Endothelial cell of umbilical vein (primary cell): ENCODE measurements around the gene MBD3. TPM values are rescaled to one million over a fixed set of nuclear protein-coding genes. Genes with fewer than 3 reads are reported as not detected.

ENCODE experiments used
- BruUV-seq: library from RNA; stranded (reverse); fragments of 400-500 nt; replicated peaks from 2 replicates; lab custom pipeline; 2021; lab: Mats Ljungman, UMichigan
- CTCF ChIA-PET: fragments of 300-600, 350-600 bp; sonication (Branson Sonifier 250); formaldehyde crosslinking; loops from one replicate; lab custom pipeline; 2021; ENCODE audit warnings: antibody characterized with exemption, inconsistent platforms; lab: Charles Lee
- POLR2A ChIA-PET: fragments of 300-600, 350-600 bp; sonication (Branson Sonifier 250); formaldehyde crosslinking; loops from one replicate; lab custom pipeline; 2021; ENCODE audit warnings: antibody characterized with exemption, inconsistent platforms; lab: Charles Lee
- DNase-seq: peaks from one replicate; pipeline ENCODE4 v3.0.0-alpha.2; 2011; ENCODE audit warnings: low read depth, low spot score
- FAIRE-seq: peaks from 2 replicates; lab custom pipeline; 2011; peaks lifted over from hg19 to GRCh38; lab: Jason Lieb, UNC
- H2AFZ ChIP-seq: 2 replicates; pipeline ENCODE4 v1.6.0; 2012; ENCODE audit warnings: low read depth, low read length, control low read depth, inconsistent platforms
- H3K27ac ChIP-seq: 2 replicates; pipeline ENCODE4 v1.5.1; 2011; ENCODE audit warnings: low read depth, mild to moderate bottlenecking, control low read depth, low read length, moderate library complexity; ENCODE audit not compliant: insufficient read depth
- H3K27me3 ChIP-seq, 2 experiments: 2 replicates each; pipeline versions ENCODE4 v1.6.0 to v1.6.1; 2011; ENCODE audit warnings: low read length in 2 of 2, mixed read lengths in 1 of 2; ENCODE audit not compliant: control insufficient read depth in 2 of 2, insufficient read depth in 2 of 2
- H3K36me3 ChIP-seq, 2 experiments: 2 replicates in 1 of 2; 3 replicates in 1 of 2; pipeline ENCODE4 v1.5.1; 2011; ENCODE audit warnings: low read length in 2 of 2, mild to moderate bottlenecking in 1 of 2, moderate library complexity in 1 of 2; ENCODE audit not compliant: control insufficient read depth in 2 of 2, insufficient read depth in 2 of 2; ENCODE audit errors: extremely low read depth in 1 of 2
- H3K4me1 ChIP-seq: 3 replicates; pipeline ENCODE4 v1.5.1; 2011; ENCODE audit warnings: mild to moderate bottlenecking, low read length; ENCODE audit not compliant: control insufficient read depth, insufficient read depth; ENCODE audit errors: extremely low read depth
- H3K4me2 ChIP-seq: 2 replicates; pipeline ENCODE4 v1.6.1; 2011; ENCODE audit warnings: low read length, control low read depth, mixed read lengths; ENCODE audit not compliant: insufficient read depth
- H3K4me3 ChIP-seq, 3 experiments: fragments of 200-600 bp in 1 of 3; sonication (generic), shearing (Covaris generic) in 1 of 3; replicated peaks in 1 of 3; 2 replicates each; pipeline ENCODE4 v1.5.1; 2011 to 2016; ENCODE audit warnings: control low read depth in 3 of 3, low read length in 3 of 3, mild to moderate bottlenecking in 2 of 3, inconsistent platforms in 1 of 3, low read depth in 1 of 3, moderate library complexity in 1 of 3; ENCODE audit not compliant: insufficient read depth in 1 of 3
- H3K79me2 ChIP-seq: 2 replicates; pipeline ENCODE4 v1.6.0; 2012; ENCODE audit warnings: low read length, inconsistent platforms; ENCODE audit not compliant: control insufficient read depth, insufficient read depth
- H3K9ac ChIP-seq: replicated peaks from 2 replicates; pipeline ENCODE3; 2011; ENCODE audit warnings: low read length, control low read depth; ENCODE audit not compliant: insufficient read depth; ENCODE audit errors: extremely low read depth
- H3K9me1 ChIP-seq: replicated peaks from 3 replicates; pipeline ENCODE4 v1.6.0; 2011; ENCODE audit warnings: mild to moderate bottlenecking, low read length; ENCODE audit not compliant: control insufficient read depth, insufficient read depth; ENCODE audit errors: extremely low read depth
- H3K9me3 ChIP-seq: replicated peaks from 2 replicates; pipeline ENCODE4 v1.5.1; 2012; ENCODE audit warnings: low read length, inconsistent platforms; ENCODE audit not compliant: control insufficient read depth, insufficient read depth
- H4K20me1 ChIP-seq: replicated peaks from 2 replicates; pipeline ENCODE3; 2011; ENCODE audit warnings: mild to moderate bottlenecking, low read length; ENCODE audit not compliant: control insufficient read depth, insufficient read depth; ENCODE audit errors: extremely low read depth
- EZH2 ChIP-seq: IDR thresholded peaks from 2 replicates; pipeline ENCODE4 v1.6.1; 2012; ENCODE audit warnings: borderline replicate concordance, low read depth, mild to moderate bottlenecking, moderate library complexity, low read length, inconsistent platforms; ENCODE audit not compliant: severe bottlenecking
- FOS ChIP-seq: IDR thresholded peaks from 2 replicates; pipeline ENCODE4 v1.6.1; 2011; ENCODE audit warnings: mild to moderate bottlenecking, low read length, moderate library complexity, borderline replicate concordance; ENCODE audit not compliant: insufficient read depth
- GATA2 ChIP-seq: IDR thresholded peaks from 2 replicates; pipeline ENCODE4 v1.7.0; 2011; ENCODE audit warnings: low read depth, mild to moderate bottlenecking, moderate library complexity, mixed read lengths, low read length; ENCODE audit not compliant: insufficient read length, insufficient read depth
- JUN ChIP-seq: IDR thresholded peaks from 2 replicates; pipeline ENCODE4 v1.6.1; 2011; ENCODE audit warnings: borderline replicate concordance, low read depth; ENCODE audit not compliant: insufficient read length, insufficient read depth
- MAX ChIP-seq: IDR thresholded peaks from 2 replicates; pipeline ENCODE4 v1.6.1; 2011; ENCODE audit not compliant: insufficient read depth, insufficient read length
- MYC ChIP-seq: IDR thresholded peaks from one replicate; pipeline ENCODE4 v1.6.1; 2011; ENCODE audit warnings: mild to moderate bottlenecking, low read depth, low read length
- POLR2A ChIP-seq: IDR thresholded peaks from 2 replicates; pipeline ENCODE4 v1.6.1; 2012; ENCODE audit warnings: low read depth, mild to moderate bottlenecking, control low read depth, low read length
- POLR2AphosphoS5 ChIP-seq: IDR thresholded peaks from 2 replicates; pipeline ENCODE4 v1.6.1; 2012; ENCODE audit warnings: low read depth, mild to moderate bottlenecking, control low read depth, low read length, moderate library complexity; ENCODE audit not compliant: insufficient read depth
- dilution Hi-C: fragments of 300-500 bp; cut with MboI; formaldehyde crosslinking; loops from one replicate; pipeline ENCODE4 v1.15.0; 2019; ENCODE audit warnings: low sequenced_read_pairs; ENCODE audit not compliant: extremely low pct_ligation_motif_present
- intact Hi-C: fragments of 100-400 bp; cut with micrococcal nuclease; formaldehyde crosslinking; loops from one replicate; pipeline ENCODE4 v1.10.0; 2022
- polyA plus RNA-seq, 4 experiments: library from polyadenylated mRNA; depleted of rRNA in 3 of 4; stranded (reverse) in 3 of 4; unstranded in 1 of 4; fragments of >200 nt; gene quantifications; 2 replicates each; pipeline versions ENCODE4 v1.2.1 to v1.2.3, GENCODE V29; 2011 to 2012; ENCODE audit warnings: missing spikeins in 1 of 4
- total RNA-seq: library from RNA; stranded (reverse); gene quantifications from 2 replicates; pipeline ENCODE4 v1.2.3, GENCODE V29; 2021
- TF ChIP-seq, protein P1 (sequence below), 2 donors: IDR thresholded peaks; 1 replicate in 1 of 2; 2 replicates in 1 of 2; pipeline ENCODE4 v1.5.1; 2011; ENCODE audit warnings: low read length in 2 of 2, mild to moderate bottlenecking in 2 of 2, moderate library complexity in 2 of 2, control low read depth in 1 of 2, inconsistent platforms in 1 of 2, low read depth in 1 of 2; ENCODE audit not compliant: insufficient read depth in 1 of 2; ENCODE audit errors: extremely low read depth in 1 of 2

MBD3 gene
- total and polyA plus RNA-seq, 2 donors (not counting 3 experiments of a cell fraction or from before 2014, with no cell fraction given), result 96.8 to 120 TPM

DNA sequence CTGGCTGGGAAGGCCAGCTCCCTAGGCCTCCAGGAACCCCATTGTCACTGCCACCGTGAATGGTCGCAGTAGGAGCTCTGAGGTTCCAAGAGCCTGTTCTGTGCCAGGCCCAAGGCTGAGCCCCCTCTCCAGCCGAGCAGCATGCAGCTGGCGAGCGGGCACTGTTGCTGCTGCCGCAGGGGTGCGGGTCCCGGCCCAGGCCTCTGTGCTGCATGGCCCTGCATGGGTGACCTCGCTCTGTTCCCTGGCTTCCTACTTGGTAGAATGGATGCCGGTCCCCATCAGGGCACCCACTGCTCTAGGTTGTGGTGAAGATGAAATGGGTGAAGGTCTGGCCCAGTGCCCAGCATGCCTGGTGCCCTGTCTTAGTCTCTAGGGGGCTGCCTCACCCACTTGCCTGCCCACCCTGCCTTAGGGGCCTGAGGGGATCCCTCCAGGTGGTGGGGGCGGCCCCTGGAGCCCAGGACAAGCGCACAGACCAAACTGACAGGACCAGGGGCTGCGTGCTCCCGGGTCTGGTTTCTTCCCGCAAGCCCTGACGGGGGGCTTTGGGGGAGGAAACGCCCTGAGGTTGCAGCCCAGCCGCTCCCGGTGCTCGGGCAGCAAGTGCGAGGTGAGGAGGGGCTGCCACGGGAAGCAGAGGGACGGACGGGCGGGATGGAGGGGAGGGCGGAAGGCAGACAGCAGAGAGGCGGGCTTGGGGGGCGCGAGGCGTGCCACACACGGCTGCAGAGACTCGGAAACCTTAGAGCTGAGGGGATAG lies 21.3 kb upstream of the MBD3 start:
- BruUV-seq, result no TSS peak
- no peak overlapping the region for H3K9ac ChIP-seq
- no peak for DNase-seq
- H3K27me3 ChIP-seq, result no peaks in the 10 kb centered on the region
- POLR2A ChIA-PET, result no interaction called here
- TF ChIP-seq POLR2AphosphoS5, result no peak
- TF ChIP-seq MYC, result no peak
- TF ChIP-seq MAX, result no peak
- no peak for TF ChIP-seq FOS
- TF ChIP-seq, protein P1, sequence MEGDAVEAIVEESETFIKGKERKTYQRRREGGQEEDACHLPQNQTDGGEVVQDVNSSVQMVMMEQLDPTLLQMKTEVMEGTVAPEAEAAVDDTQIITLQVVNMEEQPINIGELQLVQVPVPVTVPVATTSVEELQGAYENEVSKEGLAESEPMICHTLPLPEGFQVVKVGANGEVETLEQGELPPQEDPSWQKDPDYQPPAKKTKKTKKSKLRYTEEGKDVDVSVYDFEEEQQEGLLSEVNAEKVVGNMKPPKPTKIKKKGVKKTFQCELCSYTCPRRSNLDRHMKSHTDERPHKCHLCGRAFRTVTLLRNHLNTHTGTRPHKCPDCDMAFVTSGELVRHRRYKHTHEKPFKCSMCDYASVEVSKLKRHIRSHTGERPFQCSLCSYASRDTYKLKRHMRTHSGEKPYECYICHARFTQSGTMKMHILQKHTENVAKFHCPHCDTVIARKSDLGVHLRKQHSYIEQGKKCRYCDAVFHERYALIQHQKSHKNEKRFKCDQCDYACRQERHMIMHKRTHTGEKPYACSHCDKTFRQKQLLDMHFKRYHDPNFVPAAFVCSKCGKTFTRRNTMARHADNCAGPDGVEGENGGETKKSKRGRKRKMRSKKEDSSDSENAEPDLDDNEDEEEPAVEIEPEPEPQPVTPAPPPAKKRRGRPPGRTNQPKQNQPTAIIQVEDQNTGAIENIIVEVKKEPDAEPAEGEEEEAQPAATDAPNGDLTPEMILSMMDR (IDR thresholded peaks at IDR 0.05; ENCODE audit: extremely low read depth in 1 of 2, insufficient read depth in 1 of 2, low read depth in 1 of 2, low read length in 2 of 2), result no peak
- TF ChIP-seq EZH2, result no peak
- no peak for TF ChIP-seq POLR2A
- TF ChIP-seq GATA2, result no peak
- no peak for TF ChIP-seq JUN
- no peak for FAIRE-seq
- no peaks in the 10 kb centered on the region for H4K20me1 ChIP-seq
- H3K4me3 ChIP-seq, result no peak overlapping the region
- dilution Hi-C loops (no loop called here), intact Hi-C loops (no loop called here)
- H3K36me3 ChIP-seq, result peaks cover 15 to 60% of the 10 kb centered on the region in 2 experiments
- no peaks in the 10 kb centered on the region for H3K9me1 ChIP-seq
- CTCF ChIA-PET, result no interaction called here
- H3K27ac ChIP-seq, result no peak overlapping the region
- no peak overlapping the region for H2AFZ ChIP-seq
- no peak overlapping the region for H3K4me2 ChIP-seq
- H3K4me1 ChIP-seq, result no peaks in the 10 kb centered on the region
- no peaks in the 10 kb centered on the region for H3K79me2 ChIP-seq
- no peaks in the 10 kb centered on the region for H3K9me3 ChIP-seq
